H1 (cell line): ENCODE results near the gene AAGAB. TPM values are rescaled to one million over a fixed set of nuclear protein-coding genes. Genes with fewer than 3 reads are reported as not detected.

Source experiments
- CBX8 ChIP-seq: fragments of 300-800, 300-1000 bp; sonication (generic); IDR thresholded peaks from 2 replicates; pipeline ENCODE4 v1.7.1; 2016; ENCODE audit warnings: low read depth, low read length, borderline replicate concordance
- SUZ12 ChIP-seq: fragments of 200-600 bp; sonication (generic); IDR thresholded peaks from 2 replicates; pipeline ENCODE4 v1.6.1; 2012; ENCODE audit warnings: mild to moderate bottlenecking, inconsistent platforms, low read length, moderate library complexity, mixed read lengths
- TAF7 ChIP-seq: optimal IDR thresholded peaks from 2 replicates; pipeline ENCODE3; 2011; ENCODE audit warnings: low read depth, mild to moderate bottlenecking, inconsistent platforms, low read length, moderate library complexity, borderline replicate concordance
- polyA plus RNA-seq, 7 experiments: library from polyadenylated mRNA; depleted of rRNA in 3 of 7; stranded (reverse) in 5 of 7; unstranded in 2 of 7; fragments of >200 nt in 5 of 7; fragments of 200-250 nt in 2 of 7; gene quantifications; 1 replicate in 5 of 7; 2 replicates in 1 of 7; 4 replicates in 1 of 7; pipeline versions ENCODE4 v1.2.1 to v1.2.3, GENCODE V29; 2011 to 2013; ENCODE audit warnings: missing spikeins in 2 of 7, mixed read lengths in 2 of 7
- total RNA-seq: library from RNA; stranded (reverse); fragmentation: NEBNext Ultra II Directional; extraction: Animal tissue kit (Norgen Biotek cat#: 25700); gene quantifications from 2 replicates; pipeline ENCODE4 v1.2.1, GENCODE V29; 2021

The AAGAB gene
- total and polyA plus RNA-seq, 2 of the 8 experiments (the other 6 are each of a cell fraction or from before 2014, with no cell fraction given) = 20.1 to 45.9 TPM

- TF ChIP-seq TAF7 (no peak), CBX8 (no peak), SUZ12 (no peak)
These were observed 70.1 kb downstream of the AAGAB start (continued) for GRCh38 chr15:67184208-67184925.
